ENCODE measurements around the gene MBNL1. TPM values are rescaled to one million over a fixed set of nuclear protein-coding genes. Genes with fewer than 3 reads are reported as not detected.

MBNL1 gene
- polyA plus RNA-seq, 12 donors: 53.2 to 85.7 (median 66.9) TPM; not detected in 1

DNA sequence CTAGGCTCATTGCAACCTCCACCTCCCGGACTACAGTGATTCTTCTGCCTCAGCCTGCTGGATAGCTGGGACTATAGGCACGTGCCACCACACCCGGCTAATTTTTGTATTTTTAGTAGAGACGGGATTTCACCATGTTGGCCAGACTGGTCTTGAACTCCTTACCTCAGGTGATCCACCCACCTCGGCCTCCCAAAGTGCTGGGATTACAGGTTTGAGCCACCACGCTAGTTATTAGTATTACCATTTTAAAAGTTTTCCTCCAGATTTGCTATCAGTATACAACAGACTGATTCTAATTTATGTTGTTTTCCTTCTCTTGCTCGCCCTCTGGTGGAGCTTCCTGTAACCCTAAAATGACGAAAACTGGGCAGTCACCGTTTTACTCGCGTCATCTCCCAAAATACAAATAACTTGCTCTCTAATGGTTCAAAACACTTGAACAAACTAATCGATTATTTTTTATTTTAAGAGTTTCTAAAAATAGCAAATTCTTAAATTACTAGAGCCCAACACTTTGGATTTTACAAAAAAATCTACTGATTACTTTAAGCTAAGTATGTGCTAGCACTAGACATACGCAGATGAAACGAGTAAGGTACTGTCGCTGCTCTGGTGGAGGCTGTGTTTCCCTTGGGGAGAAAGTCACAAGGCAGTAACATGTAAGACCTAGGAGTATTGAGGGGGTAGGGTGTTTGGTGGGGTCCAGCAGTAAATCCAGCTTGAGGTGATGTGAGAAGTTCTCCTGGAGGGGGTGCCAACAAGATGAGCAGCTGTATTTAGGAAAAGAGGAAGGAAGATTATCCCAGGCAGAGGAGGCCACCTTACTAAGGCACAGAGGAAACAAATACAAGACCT, 203.3 kb downstream of the MBNL1 start:
- DNase-seq: peak; percentile 81

DNA sequence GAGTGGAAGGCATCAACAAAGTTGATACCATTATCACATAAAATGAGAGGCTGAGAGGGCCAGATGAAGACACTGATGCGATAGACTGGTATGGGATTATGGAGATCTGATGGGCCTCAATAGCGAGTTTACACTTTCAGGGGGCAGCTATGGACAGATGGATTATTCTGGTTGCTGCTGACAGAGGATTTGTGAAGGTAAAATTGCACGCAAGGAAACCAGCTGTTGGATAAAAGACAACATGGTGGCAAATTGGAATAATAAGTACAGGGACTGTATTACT, 203.9 kb downstream of the MBNL1 start:
- no peak for DNase-seq

DNA sequence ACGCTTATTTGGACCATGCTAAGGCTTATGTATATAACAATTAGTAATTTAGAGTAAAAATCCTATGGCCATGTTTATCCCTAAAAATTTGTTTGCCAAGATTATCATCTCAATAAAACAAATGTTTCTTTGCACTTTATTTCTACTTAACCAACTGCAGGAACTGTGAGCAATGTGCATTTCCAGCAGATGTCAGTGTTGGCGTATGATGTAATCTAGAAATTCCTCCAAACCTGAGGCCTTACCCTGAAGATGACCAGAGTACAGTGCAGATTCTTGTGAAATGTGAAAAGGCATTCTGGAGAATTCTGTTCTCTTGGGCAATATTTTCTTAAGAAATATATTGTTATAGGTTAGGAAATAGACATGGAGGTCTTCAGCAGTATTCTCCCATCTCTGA, 205.9 kb downstream of the MBNL1 start:
- peak; percentile 43 for DNase-seq

DNA sequence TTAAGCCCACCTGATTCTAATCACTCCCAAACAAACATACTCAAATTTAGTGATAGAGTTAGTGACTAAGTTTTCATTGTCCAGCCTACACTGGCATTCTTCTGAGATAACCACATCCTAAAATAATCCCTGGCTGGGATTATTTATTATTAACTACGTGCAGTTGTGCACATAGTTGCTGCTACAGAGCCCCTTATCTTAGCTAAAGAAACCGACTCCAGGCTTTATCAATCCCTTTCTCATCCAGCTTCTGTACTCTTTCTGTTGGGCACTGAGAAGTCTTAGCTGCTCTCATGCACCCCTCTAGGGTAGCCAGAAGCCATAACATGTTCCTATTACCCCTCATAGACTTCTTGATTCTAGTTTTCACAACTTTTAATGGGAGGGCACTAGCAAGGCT, 208.7 kb downstream of the MBNL1 start:
- DNase-seq: no peak

DNA sequence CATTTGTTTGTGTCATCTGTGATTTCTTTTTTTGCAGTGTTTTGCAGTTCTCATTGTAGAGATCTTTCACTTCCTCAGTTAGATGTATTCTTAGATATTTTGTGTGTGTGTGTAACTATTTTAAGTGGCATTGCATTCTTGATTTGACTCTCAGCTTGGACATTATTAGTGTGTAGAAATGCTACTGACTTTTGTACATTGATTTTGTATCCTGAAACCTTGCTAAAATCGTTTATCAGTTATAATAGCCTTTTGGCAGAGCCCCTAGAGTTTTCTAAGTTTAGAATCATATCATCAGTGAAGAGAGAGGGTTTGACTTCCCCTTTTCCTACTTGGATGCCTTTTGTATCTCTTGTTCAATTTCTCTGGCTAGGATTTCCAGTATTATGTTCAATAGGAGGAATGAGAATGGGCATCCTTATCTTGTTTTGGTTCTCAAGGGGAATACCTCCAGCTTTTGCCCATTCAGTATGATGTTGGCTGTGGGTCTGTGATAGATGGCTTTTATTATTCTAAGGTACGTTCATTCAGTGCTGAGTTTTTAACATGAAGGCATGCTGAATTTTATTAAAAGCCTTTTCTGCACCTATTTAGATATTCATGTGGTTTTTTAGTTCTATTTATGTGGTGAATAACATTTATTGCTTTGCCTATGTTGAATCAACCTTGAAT, 211.7 kb downstream of the MBNL1 start:
- DNase-seq: no peak

DNA sequence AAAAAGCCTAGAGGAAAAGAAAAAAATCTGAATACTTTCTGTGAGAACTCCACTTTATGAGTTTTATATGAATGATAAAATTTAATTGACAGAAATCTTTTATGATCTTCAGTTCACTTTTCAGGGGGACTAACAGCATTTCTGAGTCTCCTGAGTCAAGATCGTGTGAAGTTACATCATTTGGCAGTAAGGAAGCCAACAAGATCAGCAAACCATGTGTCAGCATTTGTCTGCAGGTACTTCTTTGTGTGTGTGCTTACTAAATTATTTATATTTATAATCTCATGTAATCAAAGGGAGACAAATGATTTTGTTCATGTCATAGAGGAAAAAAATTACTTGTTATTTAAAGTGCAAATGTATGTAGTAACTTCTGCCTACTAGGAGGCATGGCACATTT, 217.6 kb downstream of the MBNL1 start:
- no peak for DNase-seq

DNA sequence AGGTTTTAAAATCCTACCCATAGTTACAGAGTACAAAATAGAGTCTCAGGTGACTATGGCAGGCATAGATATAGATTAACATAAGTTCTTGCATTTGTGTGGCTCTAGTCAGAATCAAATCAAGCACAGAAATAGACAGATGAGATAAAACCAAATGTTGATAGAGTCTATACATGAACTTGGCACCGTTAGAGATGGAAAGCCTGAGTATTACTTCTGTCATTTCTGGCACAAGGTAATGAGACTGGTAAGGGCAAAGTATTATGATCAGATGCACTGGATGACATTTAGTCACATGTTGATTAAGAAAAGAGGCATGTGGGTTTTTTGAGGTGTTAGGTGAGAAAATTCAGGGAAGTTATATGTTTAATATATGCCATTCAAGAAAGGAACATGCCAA, 219.7 kb downstream of the MBNL1 start:
- no peak for DNase-seq

GRCh38 chr3:152491922-152492321, 223.2 kb downstream of the MBNL1 start:
- DNase-seq: no peak

DNA sequence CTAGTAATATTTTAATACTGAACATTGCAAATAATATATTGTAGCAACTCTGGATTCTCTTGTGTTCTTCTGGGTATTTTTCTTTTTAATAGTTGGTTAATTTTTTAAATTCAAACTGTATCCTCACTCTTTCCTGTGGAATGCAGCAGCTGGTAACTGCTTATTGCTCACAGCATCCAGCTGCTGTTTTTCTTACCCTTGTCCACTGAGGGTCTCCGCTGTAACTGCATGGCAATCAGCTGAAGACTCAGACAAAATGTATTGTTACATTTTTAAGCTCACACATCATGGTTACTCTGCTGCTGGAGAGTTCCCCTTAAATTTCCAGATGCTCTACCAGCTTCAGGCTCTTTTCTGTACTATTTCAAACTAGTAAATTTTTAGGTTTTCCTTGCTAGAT, 227.6 kb downstream of the MBNL1 start:
- no peak for DNase-seq

- DNase-seq: no peak
These were observed 228.0 kb downstream of the MBNL1 start for GRCh38 chr3:152496716-152497115.

- DNase-seq: no peak
These were observed 228.7 kb downstream of the MBNL1 start for GRCh38 chr3:152497457-152497856.

DNA sequence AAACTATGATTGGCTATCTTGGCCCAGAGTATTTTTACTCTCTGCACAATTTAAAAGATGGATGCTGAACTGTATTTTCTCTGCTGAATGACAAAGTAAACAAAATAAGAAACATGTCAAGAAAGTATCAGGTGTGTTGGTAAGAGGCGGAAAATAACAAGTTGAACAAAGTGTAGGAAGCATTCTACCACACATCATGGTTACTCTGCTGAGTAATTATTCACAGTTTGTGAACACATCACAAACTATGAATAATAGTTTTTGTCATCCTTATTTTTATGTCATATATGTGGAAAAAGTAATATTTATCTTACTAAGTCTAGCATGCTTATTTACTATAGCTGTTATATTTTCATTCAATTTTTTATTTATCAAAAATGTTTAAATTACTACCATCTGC, 229.2 kb downstream of the MBNL1 start:
- no peak for DNase-seq

GRCh38 chr3:152499791-152500385, 231.2 kb downstream of the MBNL1 start:
- no peak for DNase-seq

DNA sequence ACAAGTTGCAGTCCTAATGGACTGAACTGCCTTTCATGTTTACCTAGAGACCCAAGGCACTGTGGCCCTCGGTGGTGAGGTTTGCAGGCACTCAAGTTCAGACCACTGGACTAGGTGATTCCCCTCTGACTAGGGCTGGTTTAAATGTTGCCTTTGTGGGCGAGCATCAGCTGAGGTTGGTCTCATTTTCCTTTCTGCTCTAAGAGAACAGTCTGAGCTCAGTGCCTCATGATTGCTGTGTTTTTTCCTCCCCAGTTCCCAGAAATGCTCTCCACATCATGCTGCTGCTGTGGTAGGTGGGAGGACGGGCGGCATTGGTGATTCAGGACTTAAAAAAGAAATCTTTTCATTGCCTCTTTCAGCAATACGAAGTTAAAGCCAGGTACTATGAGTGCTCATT, 237.2 kb downstream of the MBNL1 start:
- no peak for DNase-seq

DNA sequence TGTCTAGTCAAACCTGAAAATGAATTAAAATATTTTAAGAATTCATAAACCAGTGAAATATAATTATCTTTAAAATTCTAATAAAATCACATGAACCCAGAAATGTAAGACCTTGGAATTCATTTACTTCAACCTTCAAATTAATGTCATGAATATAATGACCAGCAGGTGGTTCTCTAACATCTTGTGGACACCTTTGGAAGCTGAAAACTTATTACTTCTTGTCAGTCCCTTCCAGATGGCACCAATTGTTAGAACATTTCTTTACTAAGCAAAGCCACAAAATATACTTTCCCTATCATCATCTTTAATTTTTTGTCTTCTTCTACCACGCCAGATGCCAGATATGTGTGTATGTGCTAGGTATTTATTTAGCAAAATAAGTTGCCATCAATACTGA, 240.0 kb downstream of the MBNL1 start:
- DNase-seq: peak; percentile 14

- no peak for DNase-seq
These were observed 243.2 kb downstream of the MBNL1 start for GRCh38 chr3:152511904-152512303.

DNA sequence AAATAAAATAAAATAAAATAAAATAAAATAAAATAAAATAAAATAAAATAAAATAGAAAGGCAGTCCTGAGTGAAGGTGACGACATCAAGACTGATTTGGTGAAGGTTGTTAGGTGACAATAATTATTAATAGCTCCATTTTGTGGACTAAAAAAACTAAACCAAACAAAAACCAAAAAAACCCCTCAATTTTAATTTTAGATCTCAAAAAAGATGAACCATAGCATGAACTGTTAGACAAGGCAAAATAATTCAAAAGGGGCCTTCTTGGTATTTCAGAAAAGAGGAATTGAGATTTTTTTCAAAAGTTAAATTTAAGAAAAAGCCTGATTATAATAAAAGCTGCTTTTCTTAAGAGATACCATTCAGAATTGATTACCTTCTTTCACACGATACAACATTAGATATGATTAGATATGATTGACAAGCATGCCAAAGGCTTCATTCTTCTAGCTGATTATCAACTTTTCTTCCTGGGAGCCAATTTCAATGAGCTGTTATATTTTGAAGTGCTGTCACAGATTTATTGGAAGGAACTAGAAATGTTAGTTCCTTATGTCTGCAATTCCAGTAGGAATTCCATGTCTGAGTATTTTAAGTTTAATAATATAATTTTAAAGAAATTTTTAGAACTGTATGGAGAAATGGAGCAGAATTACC, 244.7 kb downstream of the MBNL1 start:
- DNase-seq: no peak
